Right lobe of liver (tissue), 6 donors: ENCODE measurements around the gene GUCY2D. TPM values are rescaled to one million over a fixed set of nuclear protein-coding genes. Genes with fewer than 3 reads are reported as not detected.

Source experiments
- ATAC-seq, 4 donors: fragments of 200-7000 bp; cut with Tn5 transposase; one replicate each; pipeline ENCODE4 v1.9.1; 2020; ENCODE audit warnings: mild to moderate bottlenecking in 4 of 4, moderate library complexity in 4 of 4
- DNase-seq, 3 donors: peaks; one replicate each; pipeline ENCODE4 v3.0.0-alpha.2; 2020
- H3K27ac ChIP-seq, 3 donors: fragments of 200-600 bp; one replicate each; pipeline ENCODE4 v1.8.0; 2022
- H3K27me3 ChIP-seq, 2 donors: fragments of 200-600 bp; one replicate each; pipeline ENCODE4 v1.8.0; 2022
- H3K36me3 ChIP-seq, 4 donors: fragments of 200-600 bp; sonication (generic) in 1 of 4; one replicate each; pipeline versions ENCODE4 v1.5.1 to v1.8.0; 2017 to 2022; ENCODE audit warnings: control low read depth in 1 of 4
- H3K4me1 ChIP-seq, 4 donors: fragments of 200-600 bp; sonication (generic) in 1 of 4; one replicate each; pipeline versions ENCODE4 v1.5.1 to v1.8.0; 2017 to 2022; ENCODE audit warnings: control low read depth in 1 of 4
- H3K4me3 ChIP-seq, 3 donors: fragments of 200-600 bp; one replicate each; pipeline ENCODE4 v1.8.0; 2022
- H3K9me3 ChIP-seq, 4 donors: fragments of 200-600 bp; sonication (generic) in 1 of 4; one replicate each; pipeline versions ENCODE4 v1.5.1 to v1.8.0; 2017 to 2022; ENCODE audit warnings: control low read depth in 1 of 4
- POLR2A ChIP-seq: fragments of 450-650 bp; IDR thresholded peaks from one replicate; pipeline ENCODE4 v1.6.1; 2017; ENCODE audit warnings: antibody characterized with exemption, mild to moderate bottlenecking
- WGBS: methylation state at CpG from one replicate; pipeline ENCODE4 v1.1.6; 2018; ENCODE audit warnings: low coverage, low lambda C conversion rate; ENCODE audit not compliant: insufficient coverage; ENCODE audit errors: missing lambda C conversion rate; 5-methylcytosine and 5-hydroxymethylcytosine counted together
- intact Hi-C, 2 donors: fragments of 100-400 bp; cut with DNase I; formaldehyde crosslinking; loops; one replicate each; pipeline versions ENCODE4 v1.11.2 to v1.14.1; 2022
- total RNA-seq, 6 experiments: library from RNA; depleted of rRNA in 2 of 6; stranded (reverse); fragments of >200 nt in 2 of 6; fragmentation: NEBNext Ultra II Directional in 3 of 6; extraction: Animal tissue kit (Norgen Biotek cat#: 25700) in 3 of 6; gene quantifications; one replicate each; pipeline versions ENCODE4 v1.1.0 to v1.2.4, GENCODE V29; 2016 to 2023
- TF ChIP-seq, protein P1 (sequence below), 4 donors: fragments of 200-600 bp in 3 of 4; fragments of 450-650 bp in 1 of 4; IDR thresholded peaks; one replicate each; pipeline versions ENCODE4 v1.5.1 to v1.8.0; 2016 to 2022; ENCODE audit warnings: antibody characterized with exemption in 4 of 4, mild to moderate bottlenecking in 2 of 4
- donor health status: DM: no; HTN: yes; CAD: no.
- donor health status: DM: no; HTN: no; CAD: no.
- donor health status: DM: no; HTN: no; CAD: no.
- donor health status: DM: no; HTN: yes; CAD: no.
- donor health status: DM: no; HTN: yes; CAD: no.

Gene GUCY2D
- total RNA-seq, 6 experiments from 2014 or later, result 0.33 TPM; not detected in 5

DNA sequence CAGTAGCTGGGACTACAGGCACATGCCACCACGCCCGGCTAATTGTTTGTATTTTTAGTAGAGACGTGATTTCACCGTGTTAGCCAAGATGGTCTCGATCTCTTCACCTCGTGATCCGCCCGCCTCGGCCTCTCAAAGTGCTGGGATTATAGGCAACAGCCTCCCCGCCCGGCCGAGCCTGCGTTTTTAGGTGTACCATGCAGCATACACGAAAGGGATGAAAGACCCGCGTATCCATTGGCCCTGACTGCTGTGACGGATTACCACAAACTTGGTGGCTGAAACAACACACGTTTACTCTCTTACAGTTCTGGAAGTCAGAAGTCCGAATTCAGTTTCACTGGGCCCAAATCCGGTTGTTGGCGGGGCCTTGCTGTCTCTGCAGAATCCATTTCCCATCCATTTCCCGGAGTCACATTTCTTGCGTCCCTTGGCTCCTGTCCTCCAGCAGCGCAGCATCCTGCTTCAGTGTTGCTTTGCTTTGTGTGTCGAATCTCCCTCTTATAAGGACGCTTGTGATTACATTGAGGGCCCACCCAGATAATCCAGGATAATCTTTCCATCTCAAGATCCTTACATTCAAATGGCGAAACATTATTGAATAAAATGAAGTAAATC lies 8.3 kb upstream of the GUCY2D start:
- no peak overlapping the region for H3K27ac ChIP-seq
- H3K36me3 ChIP-seq, result no peaks in the 10 kb centered on the region
- no peak overlapping the region for H3K4me3 ChIP-seq
- ATAC-seq, result peak in 2 of 4 donors; percentile 16 to 39
- intact Hi-C loops, result no loop called here
- TF ChIP-seq, protein P1, sequence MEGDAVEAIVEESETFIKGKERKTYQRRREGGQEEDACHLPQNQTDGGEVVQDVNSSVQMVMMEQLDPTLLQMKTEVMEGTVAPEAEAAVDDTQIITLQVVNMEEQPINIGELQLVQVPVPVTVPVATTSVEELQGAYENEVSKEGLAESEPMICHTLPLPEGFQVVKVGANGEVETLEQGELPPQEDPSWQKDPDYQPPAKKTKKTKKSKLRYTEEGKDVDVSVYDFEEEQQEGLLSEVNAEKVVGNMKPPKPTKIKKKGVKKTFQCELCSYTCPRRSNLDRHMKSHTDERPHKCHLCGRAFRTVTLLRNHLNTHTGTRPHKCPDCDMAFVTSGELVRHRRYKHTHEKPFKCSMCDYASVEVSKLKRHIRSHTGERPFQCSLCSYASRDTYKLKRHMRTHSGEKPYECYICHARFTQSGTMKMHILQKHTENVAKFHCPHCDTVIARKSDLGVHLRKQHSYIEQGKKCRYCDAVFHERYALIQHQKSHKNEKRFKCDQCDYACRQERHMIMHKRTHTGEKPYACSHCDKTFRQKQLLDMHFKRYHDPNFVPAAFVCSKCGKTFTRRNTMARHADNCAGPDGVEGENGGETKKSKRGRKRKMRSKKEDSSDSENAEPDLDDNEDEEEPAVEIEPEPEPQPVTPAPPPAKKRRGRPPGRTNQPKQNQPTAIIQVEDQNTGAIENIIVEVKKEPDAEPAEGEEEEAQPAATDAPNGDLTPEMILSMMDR (IDR thresholded peaks at IDR 0.05), result no peak
- TF ChIP-seq POLR2A, result no peak
- no peaks in the 10 kb centered on the region for H3K9me3 ChIP-seq
- no peaks in the 10 kb centered on the region for H3K27me3 ChIP-seq
- peak in 1 of 3 donors; percentile 40 for DNase-seq
- H3K4me1 ChIP-seq, result peaks cover 0 to 5% (median 0%) of the 10 kb centered on the region in 4 donors
- WGBS, result 69% methylated on average over 23 of the region's 27 CpGs

DNA sequence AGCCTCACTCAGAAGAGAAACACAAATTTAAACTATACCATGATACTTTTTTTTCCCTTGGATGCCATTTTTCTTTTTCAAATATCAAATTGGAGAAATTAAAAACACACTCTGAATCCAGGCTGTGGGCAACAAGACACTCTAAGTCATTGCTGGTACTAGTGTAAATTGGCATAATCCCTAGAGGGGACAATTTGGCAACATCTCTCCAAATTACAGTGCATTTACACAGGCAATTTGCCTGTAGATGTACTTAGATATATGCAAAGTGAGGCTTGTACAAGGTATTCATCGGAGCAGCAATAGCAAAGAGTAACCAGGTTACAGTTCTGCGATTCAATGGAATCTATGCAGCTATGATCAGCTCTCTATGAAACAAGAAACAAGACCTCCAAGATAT lies 6.7 kb upstream of the GUCY2D start:
- Histone ChIP-seq H3K27me3 (no peaks in the 10 kb centered on the region), H3K4me3 (no peak overlapping the region), H3K4me1 (no peaks in the 10 kb centered on the region), H3K9me3 (no peaks in the 10 kb centered on the region), H3K36me3 (no peaks in the 10 kb centered on the region), H3K27ac (no peak overlapping the region)
- ATAC-seq (no peak), DNase-seq (no peak)
- intact Hi-C loops, result no loop called here
- no peak for TF ChIP-seq POLR2A
- TF ChIP-seq, protein P1 (IDR thresholded peaks at IDR 0.05), result no peak
- 94% methylated on average over 2 of the region's 2 CpGs for WGBS

DNA sequence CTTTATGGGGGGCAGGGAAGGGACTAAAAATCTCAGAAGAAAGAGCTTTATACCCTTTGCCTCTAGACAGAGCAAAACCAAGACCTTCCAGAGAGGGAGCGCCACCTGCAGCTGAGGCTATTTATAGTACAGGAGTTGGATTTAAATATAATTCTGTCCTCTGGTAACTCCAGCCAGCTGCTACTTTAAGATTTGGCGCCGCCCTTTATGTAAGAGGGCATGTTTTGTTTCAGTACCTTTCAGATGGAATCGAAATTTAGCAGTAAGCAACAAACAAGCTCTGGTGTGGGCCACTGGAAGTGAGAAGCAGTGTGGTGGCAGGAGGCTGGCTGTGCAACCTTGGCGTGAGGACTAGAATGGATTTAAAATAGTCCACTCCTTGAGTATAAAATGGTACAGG lies 5.2 kb upstream of the GUCY2D start:
- no peak for TF ChIP-seq POLR2A
- TF ChIP-seq, protein P1 (IDR thresholded peaks at IDR 0.05), result peak in 3 of 4 donors; percentile 30 to 36 (median 34)
- Histone ChIP-seq H3K4me3 (no peak overlapping the region), H3K27ac (no peak overlapping the region), H3K27me3 (no peaks in the 10 kb centered on the region), H3K4me1 (peaks cover 0 to 7% (median 0%) of the 10 kb centered on the region in 4 donors), H3K36me3 (no peaks in the 10 kb centered on the region), H3K9me3 (no peaks in the 10 kb centered on the region)
- ATAC-seq (peak; percentile 40 to 60 (median 50)), DNase-seq (peak in 1 of 3 donors; percentile 40)
- 30% methylated on average over 5 of the region's 5 CpGs for WGBS
- intact Hi-C loops, result no loop called here

DNA sequence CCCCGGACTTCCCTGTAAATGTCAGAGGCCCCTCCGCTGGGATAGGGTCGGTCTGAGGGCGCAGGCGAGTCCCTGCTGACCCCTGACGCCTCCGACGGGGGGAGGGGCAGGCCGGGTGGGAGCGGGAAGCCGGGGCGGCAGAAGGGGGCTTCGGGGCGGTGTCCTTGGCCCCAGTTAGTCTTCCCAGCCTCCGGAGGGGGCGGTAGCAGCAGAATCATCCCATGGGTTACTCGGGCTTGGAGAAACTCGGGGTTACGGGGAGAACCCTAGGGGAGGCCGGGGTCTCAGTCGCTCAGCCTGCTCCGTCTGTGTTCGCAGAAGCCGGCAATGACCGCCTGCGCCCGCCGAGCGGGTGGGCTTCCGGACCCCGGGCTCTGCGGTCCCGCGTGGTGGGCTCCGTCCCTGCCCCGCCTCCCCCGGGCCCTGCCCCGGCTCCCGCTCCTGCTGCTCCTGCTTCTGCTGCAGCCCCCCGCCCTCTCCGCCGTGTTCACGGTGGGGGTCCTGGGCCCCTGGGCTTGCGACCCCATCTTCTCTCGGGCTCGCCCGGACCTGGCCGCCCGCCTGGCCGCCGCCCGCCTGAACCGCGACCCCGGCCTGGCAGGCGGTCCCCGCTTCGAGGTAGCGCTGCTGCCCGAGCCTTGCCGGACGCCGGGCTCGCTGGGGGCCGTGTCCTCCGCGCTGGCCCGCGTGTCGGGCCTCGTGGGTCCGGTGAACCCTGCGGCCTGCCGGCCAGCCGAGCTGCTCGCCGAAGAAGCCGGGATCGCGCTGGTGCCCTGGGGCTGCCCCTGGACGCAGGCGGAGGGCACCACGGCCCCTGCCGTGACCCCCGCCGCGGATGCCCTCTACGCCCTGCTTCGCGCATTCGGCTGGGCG lies 542 bp downstream of the GUCY2D start:
- intact Hi-C loops, result no loop called here
- DNase-seq (peak in 1 of 3 donors; percentile 48), ATAC-seq (peak in 3 of 4 donors; percentile 20 to 33 (median 21))
- 7% methylated on average over 3 of the region's 92 CpGs for WGBS
- Histone ChIP-seq H3K4me3 (no peak overlapping the region), H3K4me1 (peaks cover 0 to 20% (median 0%) of the 10 kb centered on the region in 4 donors), H3K9me3 (no peaks in the 10 kb centered on the region), H3K27ac (no peak overlapping the region), H3K27me3 (no peaks in the 10 kb centered on the region), H3K36me3 (no peaks in the 10 kb centered on the region)
- TF ChIP-seq, protein P1 (IDR thresholded peaks at IDR 0.05), result no peak
- no peak for TF ChIP-seq POLR2A
